ENCODE data around the gene PNLIPRP3. TPM values are rescaled to one million over a fixed set of nuclear protein-coding genes. Genes with fewer than 3 reads are reported as not detected.

The PNLIPRP3 gene
- total RNA-seq, 1 donor from 2014 or later, result not detected

- Mint-ChIP-seq H3K36me3 (no peaks in the 10 kb centered on the region), H3K4me3 (no peak overlapping the region), H3K4me1 (no peaks in the 10 kb centered on the region), H3K27me3 (ENCODE audit: low read depth) (peaks cover 6% of the 10 kb centered on the region), H3K27ac (no peak overlapping the region), H3K9me3 (no peaks in the 10 kb centered on the region)
- no peak for TF ChIP-seq CTCF (IDR thresholded peaks at IDR 0.05; ENCODE audit: unreplicated experiment)
- no peak for DNase-seq (ENCODE audit: low spot score in 2 of 2, unreplicated experiment in 2 of 2)
These were observed 2.6 kb downstream of the PNLIPRP3 start for GRCh38 chr10:116430288-116430687.

GRCh38 chr10:116431598-116431997 lies 4.0 kb downstream of the PNLIPRP3 start:
- Mint-ChIP-seq H3K9me3 (no peaks in the 10 kb centered on the region), H3K4me3 (no peak overlapping the region), H3K27ac (no peak overlapping the region), H3K27me3 (ENCODE audit: low read depth) (peaks cover 8% of the 10 kb centered on the region), H3K36me3 (no peaks in the 10 kb centered on the region), H3K4me1 (no peaks in the 10 kb centered on the region)
- no peak for TF ChIP-seq CTCF (IDR thresholded peaks at IDR 0.05; ENCODE audit: unreplicated experiment)
- DNase-seq (ENCODE audit: low spot score in 2 of 2, unreplicated experiment in 2 of 2), result no peak

GRCh38 chr10:116437076-116437692 lies 9.5 kb downstream of the PNLIPRP3 start:
- no peak overlapping the region for H3K27ac Mint-ChIP-seq
- no peaks in the 10 kb centered on the region for H3K4me1 Mint-ChIP-seq
- TF ChIP-seq CTCF (IDR thresholded peaks at IDR 0.05; ENCODE audit: unreplicated experiment), result no peak
- H3K4me3 Mint-ChIP-seq, result no peak overlapping the region
- H3K9me3 Mint-ChIP-seq, result no peaks in the 10 kb centered on the region
- DNase-seq (ENCODE audit: low spot score in 2 of 2, unreplicated experiment in 2 of 2), result no peak
- H3K27me3 Mint-ChIP-seq (ENCODE audit: low read depth), result peaks cover 25% of the 10 kb centered on the region
- no peaks in the 10 kb centered on the region for H3K36me3 Mint-ChIP-seq

- Mint-ChIP-seq H3K9me3 (no peaks in the 10 kb centered on the region), H3K27ac (no peak overlapping the region), H3K36me3 (no peaks in the 10 kb centered on the region), H3K4me1 (no peaks in the 10 kb centered on the region), H3K27me3 (ENCODE audit: low read depth) (peaks cover 21% of the 10 kb centered on the region), H3K4me3 (no peak overlapping the region)
- TF ChIP-seq CTCF (IDR thresholded peaks at IDR 0.05; ENCODE audit: unreplicated experiment), result no peak
- no peak for DNase-seq (ENCODE audit: low spot score in 2 of 2, unreplicated experiment in 2 of 2)
These were observed 12.8 kb downstream of the PNLIPRP3 start for GRCh38 chr10:116440330-116441030.

- no peak for DNase-seq (ENCODE audit: low spot score in 2 of 2, unreplicated experiment in 2 of 2)
These were observed 17.0 kb downstream of the PNLIPRP3 start for GRCh38 chr10:116444527-116445142.

More at GRCh38 chr10:116444527-116445142, 17.0 kb downstream of the PNLIPRP3 start:
- no peak overlapping the region for H3K27ac Mint-ChIP-seq
- H3K4me1 Mint-ChIP-seq, result no peaks in the 10 kb centered on the region
- no peak overlapping the region for H3K4me3 Mint-ChIP-seq
- H3K27me3 Mint-ChIP-seq (ENCODE audit: low read depth), result peaks cover 18% of the 10 kb centered on the region
- TF ChIP-seq CTCF (IDR thresholded peaks at IDR 0.05; ENCODE audit: unreplicated experiment), result peak; percentile 86
- H3K36me3 Mint-ChIP-seq, result no peaks in the 10 kb centered on the region
- H3K9me3 Mint-ChIP-seq, result no peaks in the 10 kb centered on the region

Data from mesothelial cell of epicardium (in vitro differentiated cells).